Measurements from ENCODE around the gene HECW1. TPM values are rescaled to one million over a fixed set of nuclear protein-coding genes. Genes with fewer than 3 reads are reported as not detected.
A peak's percentile ranks its signal among the peaks of the same experiment; 100 is the strongest.

The HECW1 gene
- total and polyA plus RNA-seq, 10 of the 15 experiments (the other 5 are each of a cell fraction or from before 2014, with no cell fraction given): under 0.01 to 0.31 (median 0.04) TPM; not detected in 3

GRCh38 chr7:43211286-43211685, 98.8 kb downstream of the HECW1 start (continued):
- TF ChIP-seq SRF (IDR thresholded peaks at IDR 0.05; ENCODE audit: low read depth in 2 of 2, low read length in 2 of 2) (no peak), IRF4 (IDR thresholded peaks at IDR 0.05; ENCODE audit: low read depth, low read length) (no peak), DPF2 (IDR thresholded peaks at IDR 0.05) (no peak), POLR2A (IDR thresholded peaks at IDR 0.05; ENCODE audit: low read depth, low read length) (no peak), NFYA (IDR thresholded peaks at IDR 0.05; ENCODE audit: borderline replicate concordance, low read depth, low read length) (no peak), ETV6 (conservative IDR thresholded peaks at IDR 0.05 in 1 of 2, IDR thresholded peaks at IDR 0.05 in 1 of 2; ENCODE audit: borderline replicate concordance in 1 of 2, low read depth in 1 of 2) (no peak)

DNA sequence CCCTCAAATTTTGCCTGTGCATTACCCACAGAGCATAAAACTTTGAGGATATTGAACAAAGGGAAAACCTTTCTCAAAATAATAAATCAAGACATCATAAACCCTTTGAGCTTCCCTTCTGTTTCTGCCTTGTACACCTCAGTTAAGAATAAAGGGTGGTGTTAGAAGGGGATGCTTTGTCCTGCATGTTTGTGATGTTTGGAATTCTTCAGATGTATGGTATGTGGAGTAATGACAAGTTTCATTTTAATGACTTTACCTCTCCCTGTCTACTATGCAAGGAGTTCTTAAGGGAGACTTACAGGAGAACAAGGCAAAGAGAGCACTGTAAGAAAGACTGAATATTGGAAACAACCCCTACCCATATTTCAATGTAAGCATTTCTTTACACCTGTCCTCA, 99.2 kb downstream of the HECW1 start:
- POLR2A ChIA-PET: no interaction called here
- in situ Hi-C loops (cut with MboI): no loop called here
- BruUV-seq (replicated peaks): no TSS peak
- no peak overlapping the region for H3K4me3 ChIP-seq
- SMC1A ChIA-PET (ENCODE audit: uncharacterized antibody, unreplicated experiment): no interaction called here
- CTCF ChIA-PET: interaction anchor here (1.0 kb wide), 1 partner anchor 13 kb away, joined by 3 read pairs; no protein-coding TSS in a partner anchor
- no peaks in the 10 kb centered on the region; a peak in 2 of 4 replicates for H3K27me3 ChIP-seq (replicated peaks in 1 of 2; ENCODE audit: control insufficient read depth in 2 of 2, insufficient read depth in 2 of 2, low read length in 1 of 2)
- H3K27ac ChIP-seq (ENCODE audit: control insufficient read depth, insufficient read depth): no peak overlapping the region
- FAIRE-seq (peak; percentile 38), ATAC-seq (no peak), DNase-seq (ENCODE audit: low read depth, low spot score) (no peak)
- no peak for TF ChIP-seq BCL11A (IDR thresholded peaks at IDR 0.05; ENCODE audit: low read depth, low read length)
- TF ChIP-seq, protein P1, sequence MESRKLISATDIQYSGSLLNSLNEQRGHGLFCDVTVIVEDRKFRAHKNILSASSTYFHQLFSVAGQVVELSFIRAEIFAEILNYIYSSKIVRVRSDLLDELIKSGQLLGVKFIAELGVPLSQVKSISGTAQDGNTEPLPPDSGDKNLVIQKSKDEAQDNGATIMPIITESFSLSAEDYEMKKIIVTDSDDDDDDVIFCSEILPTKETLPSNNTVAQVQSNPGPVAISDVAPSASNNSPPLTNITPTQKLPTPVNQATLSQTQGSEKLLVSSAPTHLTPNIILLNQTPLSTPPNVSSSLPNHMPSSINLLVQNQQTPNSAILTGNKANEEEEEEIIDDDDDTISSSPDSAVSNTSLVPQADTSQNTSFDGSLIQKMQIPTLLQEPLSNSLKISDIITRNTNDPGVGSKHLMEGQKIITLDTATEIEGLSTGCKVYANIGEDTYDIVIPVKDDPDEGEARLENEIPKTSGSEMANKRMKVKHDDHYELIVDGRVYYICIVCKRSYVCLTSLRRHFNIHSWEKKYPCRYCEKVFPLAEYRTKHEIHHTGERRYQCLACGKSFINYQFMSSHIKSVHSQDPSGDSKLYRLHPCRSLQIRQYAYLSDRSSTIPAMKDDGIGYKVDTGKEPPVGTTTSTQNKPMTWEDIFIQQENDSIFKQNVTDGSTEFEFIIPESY (IDR thresholded peaks at IDR 0.05): no peak
- no peak for TF ChIP-seq POLR2A (IDR thresholded peaks at IDR 0.05; ENCODE audit: low read depth, low read length)
- TF ChIP-seq RFX5 (IDR thresholded peaks at IDR 0.05; ENCODE audit: low read depth, low read length): no peak
- TF ChIP-seq SREBF2 (IDR thresholded peaks at IDR 0.05; ENCODE audit: low read length): no peak
- TF ChIP-seq DPF2 (IDR thresholded peaks at IDR 0.05): no peak
- no peak for TF ChIP-seq POU2F2 (IDR thresholded peaks at IDR 0.05; ENCODE audit: borderline replicate concordance, low read depth, low read length)
- no peak for TF ChIP-seq MXI1 (IDR thresholded peaks at IDR 0.05; ENCODE audit: low read depth, low read length)
- TF ChIP-seq MYB (IDR thresholded peaks at IDR 0.05; ENCODE audit: borderline replicate concordance, low read depth, low read length): no peak
- TF ChIP-seq CREM (IDR thresholded peaks at IDR 0.05; ENCODE audit: low read depth): no peak
- TF ChIP-seq TCF3 (IDR thresholded peaks at IDR 0.05; ENCODE audit: borderline replicate concordance, insufficient read depth, low read depth, low read length): no peak
- no peak for TF ChIP-seq CREB1 (IDR thresholded peaks at IDR 0.05; ENCODE audit: low read depth)
- no peak for TF ChIP-seq IKZF2 (IDR thresholded peaks at IDR 0.05)
- RAD21 ChIA-PET (ENCODE audit: unreplicated experiment): no interaction called here
- no peaks in the 10 kb centered on the region for H4K20me1 ChIP-seq (ENCODE audit: control insufficient read depth, insufficient read depth)
- H3K9me3 ChIP-seq (replicated peaks; ENCODE audit: control insufficient read depth, insufficient read depth, low read length): no peaks in the 10 kb centered on the region
- H2AFZ ChIP-seq (ENCODE audit: control insufficient read depth, low read depth, low read length): no peak overlapping the region
- H3K4me2 ChIP-seq (ENCODE audit: control insufficient read depth, insufficient read depth): no peak overlapping the region
- no peaks in the 10 kb centered on the region for H3K4me1 ChIP-seq (ENCODE audit: control insufficient read depth, insufficient read depth, low read length)
- no peaks in the 10 kb centered on the region for H3K79me2 ChIP-seq (ENCODE audit: control insufficient read depth, insufficient read depth, low read length)
- intact Hi-C loops (cut with micrococcal nuclease; ENCODE audit: unreplicated experiment): no loop called here
- no peak overlapping the region for H3K9ac ChIP-seq (ENCODE audit: control insufficient read depth, insufficient read depth, low read length)
- no peaks in the 10 kb centered on the region for H3K36me3 ChIP-seq (ENCODE audit: control insufficient read depth in 2 of 2, insufficient read depth in 2 of 2, low read length in 1 of 2)

Measured in GM12878 (cell line).